Panc1 (cell line): ENCODE measurements around the gene SLC9A4. TPM values are rescaled to one million over a fixed set of nuclear protein-coding genes. Genes with fewer than 3 reads are reported as not detected.
A peak's percentile ranks its signal among the peaks of the same experiment; 100 is the strongest.

ENCODE experiments used
- ATAC-seq: fragments of 200-7000 bp; cut with Tn5 transposase; 2 replicates; pipeline ENCODE4 v1.9.1; 2020; ENCODE audit warnings: mild to moderate bottlenecking, moderate library complexity
- BruUV-seq: library from RNA; stranded (reverse); fragments of 400-500 nt; replicated peaks from 2 replicates; lab custom pipeline; 2021; lab: Mats Ljungman, UMichigan
- CTCF ChIA-PET: fragments of 300-600 bp; sonication (Branson Sonifier 250); formaldehyde crosslinking; loops from one replicate; lab custom pipeline; 2022; ENCODE audit warnings: antibody characterized with exemption; lab: Charles Lee
- POLR2A ChIA-PET: fragments of 300-600 bp; sonication (Branson Sonifier 250); formaldehyde crosslinking; loops from one replicate; lab custom pipeline; 2022; ENCODE audit warnings: antibody characterized with exemption; lab: Charles Lee
- DNase-seq: peaks from one replicate; pipeline ENCODE4 v3.0.0-alpha.2; 2010; ENCODE audit warnings: low read depth, low spot score
- H3K27ac ChIP-seq: 2 replicates; pipeline ENCODE4 v1.5.1; 2011; ENCODE audit warnings: mild to moderate bottlenecking, low read length, inconsistent platforms
- H3K27me3 ChIP-seq: fragments of 200-500 bp; sonication (Bioruptor generic); 2 replicates; pipeline ENCODE4 v1.6.0; 2014; ENCODE audit warnings: low read length, inconsistent platforms; ENCODE audit not compliant: control insufficient read depth, insufficient read depth
- H3K36me3 ChIP-seq: fragments of 200-500 bp; sonication (Bioruptor generic); 2 replicates; pipeline ENCODE4 v1.5.1; 2014; ENCODE audit warnings: inconsistent platforms, mild to moderate bottlenecking, low read length, moderate library complexity; ENCODE audit not compliant: control insufficient read depth, insufficient read depth
- H3K4me1 ChIP-seq: 2 replicates; pipeline ENCODE4 v1.5.1; 2011; ENCODE audit warnings: inconsistent platforms, mild to moderate bottlenecking, low read length, moderate library complexity; ENCODE audit not compliant: control insufficient read depth, insufficient read depth
- H3K4me3 ChIP-seq, 2 experiments: 2 replicates each; pipeline ENCODE4 v1.5.1; 2011 to 2012; ENCODE audit warnings: low read depth in 2 of 2, low read length in 2 of 2, mild to moderate bottlenecking in 2 of 2, inconsistent platforms in 1 of 2, moderate library complexity in 1 of 2
- H3K9me3 ChIP-seq: fragments of 200-500 bp; sonication (Bioruptor generic); 2 replicates; pipeline ENCODE4 v1.5.1; 2014; ENCODE audit warnings: low read depth, mild to moderate bottlenecking, inconsistent platforms, low read length, moderate library complexity; ENCODE audit not compliant: control insufficient read depth, insufficient read depth
- POLR2AphosphoS5 ChIP-seq: IDR thresholded peaks from 2 replicates; pipeline ENCODE4 v1.6.1; 2012; ENCODE audit warnings: mild to moderate bottlenecking, low read depth, low read length, moderate library complexity
- REST ChIP-seq, 2 experiments: IDR thresholded peaks; 2 replicates each; pipeline ENCODE4 v1.6.1; 2011 to 2012; ENCODE audit warnings: low read depth in 2 of 2, control low read depth in 1 of 2, low read length in 1 of 2, mild to moderate bottlenecking in 1 of 2, moderate library complexity in 1 of 2; ENCODE audit not compliant: insufficient read depth in 1 of 2
- SIN3A ChIP-seq: IDR thresholded peaks from 2 replicates; pipeline ENCODE4 v1.6.1; 2012; ENCODE audit warnings: low read depth, mild to moderate bottlenecking, low read length, moderate library complexity, borderline replicate concordance; ENCODE audit not compliant: insufficient read depth
- TCF7L2 ChIP-seq: IDR thresholded peaks from 2 replicates; pipeline ENCODE4 v1.6.1; 2011; ENCODE audit warnings: mild to moderate bottlenecking, low read depth, low read length, inconsistent platforms
- in situ Hi-C: cut with HindIII; loops from 2 replicates; pipeline ENCODE4 v1.10.0; 2016; ENCODE audit warnings: low sequenced_read_pairs, low pct_unique_long_range_greater_than_20kb
- intact Hi-C: fragments of 100-400 bp; cut with micrococcal nuclease; formaldehyde crosslinking; loops from one replicate; pipeline ENCODE4 v1.10.0; 2022; ENCODE audit not compliant: unreplicated experiment
- total RNA-seq: library from RNA; stranded (reverse); gene quantifications from one replicate; pipeline ENCODE4 v1.2.1, GENCODE V29; 2021; ENCODE audit not compliant: unreplicated experiment
- TF ChIP-seq, protein P1 (sequence below): fragments of 450-650 bp; IDR thresholded peaks from 2 replicates; pipeline ENCODE4 v1.5.1; 2017; ENCODE audit warnings: mild to moderate bottlenecking

SLC9A4 gene
- total RNA-seq, 1 experiment from 2014 or later = not detected

DNA sequence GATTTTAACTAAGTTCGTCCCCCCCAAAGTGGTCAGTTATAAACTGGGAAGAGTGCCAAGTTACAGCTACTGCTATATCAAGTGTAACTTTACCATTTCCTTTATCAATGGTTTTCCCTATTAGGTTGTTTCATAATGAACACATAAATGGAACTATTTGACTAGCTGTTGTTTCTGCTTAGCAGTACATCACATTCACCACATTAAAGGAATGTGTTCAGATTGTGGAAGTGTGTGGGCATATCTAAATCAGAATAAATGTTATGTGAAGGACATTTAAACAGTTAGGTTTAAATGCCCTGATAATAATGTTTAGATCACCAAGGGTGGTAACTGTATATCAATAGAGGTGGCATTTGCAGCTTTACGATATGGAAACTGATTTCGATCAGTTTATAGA lies 45.1 kb downstream of the SLC9A4 start:
- intact Hi-C loops (loop anchor here (5.0 kb wide), 1 partner anchor 99 kb away; the partner anchor contains the start of gene SLC9A2), in situ Hi-C loops (no loop called here)
- H3K9me3 ChIP-seq = no peaks in the 10 kb centered on the region
- H3K4me3 ChIP-seq = no peak overlapping the region
- no peaks in the 10 kb centered on the region for H3K36me3 ChIP-seq
- H3K27me3 ChIP-seq = no peaks in the 10 kb centered on the region
- ATAC-seq (no peak), DNase-seq (no peak)
- no peak for TF ChIP-seq POLR2AphosphoS5
- TF ChIP-seq, protein P1, sequence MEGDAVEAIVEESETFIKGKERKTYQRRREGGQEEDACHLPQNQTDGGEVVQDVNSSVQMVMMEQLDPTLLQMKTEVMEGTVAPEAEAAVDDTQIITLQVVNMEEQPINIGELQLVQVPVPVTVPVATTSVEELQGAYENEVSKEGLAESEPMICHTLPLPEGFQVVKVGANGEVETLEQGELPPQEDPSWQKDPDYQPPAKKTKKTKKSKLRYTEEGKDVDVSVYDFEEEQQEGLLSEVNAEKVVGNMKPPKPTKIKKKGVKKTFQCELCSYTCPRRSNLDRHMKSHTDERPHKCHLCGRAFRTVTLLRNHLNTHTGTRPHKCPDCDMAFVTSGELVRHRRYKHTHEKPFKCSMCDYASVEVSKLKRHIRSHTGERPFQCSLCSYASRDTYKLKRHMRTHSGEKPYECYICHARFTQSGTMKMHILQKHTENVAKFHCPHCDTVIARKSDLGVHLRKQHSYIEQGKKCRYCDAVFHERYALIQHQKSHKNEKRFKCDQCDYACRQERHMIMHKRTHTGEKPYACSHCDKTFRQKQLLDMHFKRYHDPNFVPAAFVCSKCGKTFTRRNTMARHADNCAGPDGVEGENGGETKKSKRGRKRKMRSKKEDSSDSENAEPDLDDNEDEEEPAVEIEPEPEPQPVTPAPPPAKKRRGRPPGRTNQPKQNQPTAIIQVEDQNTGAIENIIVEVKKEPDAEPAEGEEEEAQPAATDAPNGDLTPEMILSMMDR = no peak
- no peak for TF ChIP-seq TCF7L2
- no peak overlapping the region for H3K27ac ChIP-seq
- H3K4me1 ChIP-seq = no peaks in the 10 kb centered on the region; the same call in none of the 2 replicates
- POLR2A ChIA-PET = no interaction called here
- CTCF ChIA-PET = no interaction called here
- BruUV-seq = no TSS peak

DNA sequence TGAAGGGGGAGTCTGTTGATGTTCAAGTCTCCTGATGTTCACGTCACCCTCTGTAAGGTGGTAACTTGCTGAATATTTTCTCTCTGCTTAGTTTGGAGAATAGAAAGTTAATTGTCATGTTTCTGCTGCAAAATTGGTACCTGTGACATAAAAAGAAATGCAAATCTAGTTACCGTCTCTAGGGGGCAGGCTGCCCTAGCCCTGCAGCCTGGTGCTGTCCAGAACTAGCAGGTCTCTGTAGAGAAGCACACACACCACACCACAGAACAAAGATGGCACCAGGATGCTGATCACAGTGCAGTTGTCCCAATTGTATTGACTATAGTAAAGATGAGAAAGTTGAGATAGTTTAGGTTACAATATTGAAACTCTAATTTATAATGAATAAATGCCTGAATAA lies 47.0 kb downstream of the SLC9A4 start:
- TF ChIP-seq SIN3A = no peak
- TF ChIP-seq, protein P1 = peak; percentile 82
- no peak for DNase-seq
- Histone ChIP-seq H3K27ac (no peak overlapping the region), H3K4me1 (no peaks in the 10 kb centered on the region), H3K27me3 (no peaks in the 10 kb centered on the region), H3K9me3 (no peaks in the 10 kb centered on the region), H3K4me3 (no peak overlapping the region), H3K36me3 (no peaks in the 10 kb centered on the region)
- ATAC-seq = peak; percentile 70
- intact Hi-C loops (loop anchor here (5.0 kb wide), 1 partner anchor 182 kb away; no protein-coding TSS in a partner anchor), in situ Hi-C loops (no loop called here)
- POLR2A ChIA-PET = no interaction called here
- CTCF ChIA-PET = interaction anchor here (0.6 kb wide), 1 partner anchor 19 kb away, joined by 7 read pairs; no protein-coding TSS in a partner anchor
- no TSS peak for BruUV-seq

DNA sequence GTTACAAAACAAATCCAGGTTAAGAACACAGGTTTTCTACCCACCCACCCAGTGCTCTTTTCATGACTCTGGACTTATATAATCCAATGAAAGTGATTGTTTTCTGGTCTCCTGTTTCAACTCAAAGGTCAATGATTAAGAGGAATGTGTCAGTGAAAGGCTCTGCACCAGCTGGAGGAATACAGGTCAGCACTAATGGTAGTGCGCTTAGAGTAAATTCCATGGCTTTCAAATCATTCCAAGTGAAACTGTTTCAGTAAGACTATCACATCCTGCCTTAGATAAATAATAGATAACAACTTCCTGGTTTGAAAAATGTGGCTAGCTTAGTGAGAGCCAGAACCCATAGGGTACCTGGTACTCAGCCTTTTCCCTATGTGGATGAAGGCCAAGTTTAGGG lies 47.8 kb downstream of the SLC9A4 start:
- intact Hi-C loops (loop anchor here (5.0 kb wide), 1 partner anchor 182 kb away; no protein-coding TSS in a partner anchor), in situ Hi-C loops (no loop called here)
- no peaks in the 10 kb centered on the region for H3K9me3 ChIP-seq
- no peak overlapping the region for H3K4me3 ChIP-seq
- no peaks in the 10 kb centered on the region for H3K4me1 ChIP-seq
- no peaks in the 10 kb centered on the region for H3K36me3 ChIP-seq
- CTCF ChIA-PET = no interaction called here
- H3K27me3 ChIP-seq = no peaks in the 10 kb centered on the region
- POLR2A ChIA-PET = no interaction called here
- TF ChIP-seq POLR2AphosphoS5 (no peak), REST (IDR thresholded peaks at IDR 0.05; ENCODE audit: insufficient read depth in 1 of 2, low read depth in 2 of 2, low read length in 1 of 2) (no peak)
- ATAC-seq (no peak), DNase-seq (no peak)
- BruUV-seq = no TSS peak
- no peak overlapping the region for H3K27ac ChIP-seq
